Measurements from ENCODE around the gene RBM33. TPM values are rescaled to one million over a fixed set of nuclear protein-coding genes. Genes with fewer than 3 reads are reported as not detected.
"Not testable (repeated sequence)": the region's sequence is repeated elsewhere in the genome, so short reads cannot be mapped to it uniquely, and the experiment has no call there.

The RBM33 gene
- polyA plus RNA-seq, 4 donors, result 26.6 to 40.3 (median 34.8) TPM

DNA sequence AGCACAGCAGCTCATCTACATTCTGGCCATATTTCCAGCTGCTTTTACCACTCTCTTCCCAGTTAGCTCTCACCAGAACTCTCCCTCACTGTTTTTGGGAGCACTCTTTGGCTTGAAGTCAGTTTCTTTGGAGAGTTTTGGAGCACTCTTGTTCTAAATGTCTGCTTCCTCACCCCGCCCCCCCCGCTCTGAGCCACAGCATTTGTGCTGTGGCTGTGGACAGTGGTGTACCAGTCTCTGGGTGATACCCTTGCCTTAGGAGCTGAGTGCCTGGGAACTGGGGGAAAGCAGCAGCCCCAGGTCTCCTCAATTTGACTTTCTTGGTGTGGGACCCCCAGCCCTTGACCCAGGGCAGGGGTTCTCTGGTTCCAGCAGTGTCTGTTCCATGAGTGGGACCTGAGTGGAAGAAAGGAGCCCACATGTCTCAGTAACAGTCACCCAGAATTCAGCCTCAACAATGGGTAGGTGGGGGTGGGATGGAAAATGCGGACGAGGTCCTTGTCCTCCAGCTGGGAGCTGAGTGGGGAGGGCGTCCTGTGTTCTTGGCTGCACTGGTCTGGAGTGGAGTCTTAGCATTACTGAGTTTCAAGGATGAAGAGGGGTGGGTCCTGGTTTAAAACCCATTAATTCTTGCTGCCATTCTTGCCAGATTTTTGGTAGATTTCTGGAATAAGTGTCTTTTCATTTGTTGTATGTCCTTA, 18.0 kb downstream of the RBM33 start:
- DNase-seq (ENCODE audit: low read depth in 4 of 4, low spot score in 3 of 4), result no peak

DNA sequence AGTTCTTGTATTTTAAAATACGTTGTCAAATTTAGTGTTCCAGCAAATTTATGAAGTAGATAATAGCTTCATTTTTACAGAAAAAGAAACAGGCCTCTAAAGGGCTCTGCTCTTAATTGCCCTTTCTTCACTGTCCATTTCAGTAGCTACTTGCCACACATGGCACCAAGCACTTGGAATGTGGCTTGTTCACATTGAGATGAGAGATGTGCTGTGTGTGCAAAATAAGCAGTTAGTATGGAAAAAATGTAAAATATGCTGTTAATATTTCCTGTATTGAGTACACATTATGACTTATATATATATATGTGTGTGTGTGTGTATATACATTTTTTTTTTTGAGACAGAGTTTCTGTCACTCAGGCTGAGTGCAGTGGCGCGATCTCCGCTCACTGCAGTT, 19.5 kb downstream of the RBM33 start:
- no peak for DNase-seq (ENCODE audit: low read depth in 4 of 4, low spot score in 3 of 4)

DNA sequence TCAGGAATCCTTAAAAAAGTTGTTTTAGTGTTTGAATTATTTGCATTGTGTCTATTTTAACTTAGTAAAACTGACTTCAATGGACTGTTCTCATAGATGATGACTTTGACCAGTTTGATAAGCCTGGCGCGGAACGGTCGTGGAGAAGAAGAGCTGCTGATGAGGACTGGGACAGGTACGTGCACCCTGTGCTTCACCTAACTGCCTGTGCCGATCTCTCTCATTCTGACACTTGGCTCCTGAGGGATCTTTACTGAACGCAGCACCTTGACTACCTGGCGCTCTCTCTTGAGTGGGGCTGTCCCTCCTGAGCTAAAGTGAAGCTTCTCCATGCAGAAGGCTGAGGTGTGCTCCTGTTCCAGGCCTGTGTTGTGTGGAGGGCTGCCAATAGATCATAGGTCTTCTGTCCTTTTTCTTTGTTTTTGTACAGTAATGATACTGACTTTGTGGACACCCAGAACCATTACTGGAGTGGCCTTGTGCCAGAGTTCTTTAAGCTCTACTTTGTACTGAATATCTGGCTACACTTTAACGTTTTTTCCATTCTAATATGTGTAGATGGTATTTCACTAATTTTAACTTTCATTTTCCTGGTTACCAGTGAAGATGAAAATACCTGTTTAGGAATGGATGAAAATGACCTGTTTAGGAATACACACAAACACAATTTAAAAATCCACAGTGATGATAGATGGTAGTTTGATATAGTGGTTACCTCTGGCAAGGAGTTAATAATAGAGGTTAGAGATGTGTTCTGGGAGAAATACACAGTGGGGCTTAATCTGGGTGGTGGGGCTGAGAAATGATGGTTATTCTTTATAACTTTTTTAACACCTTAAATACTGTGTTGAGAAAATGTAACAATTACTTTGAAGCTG, 20.9 kb downstream of the RBM33 start:
- DNase-seq (ENCODE audit: low read depth in 4 of 4, low spot score in 3 of 4), result no peak

DNA sequence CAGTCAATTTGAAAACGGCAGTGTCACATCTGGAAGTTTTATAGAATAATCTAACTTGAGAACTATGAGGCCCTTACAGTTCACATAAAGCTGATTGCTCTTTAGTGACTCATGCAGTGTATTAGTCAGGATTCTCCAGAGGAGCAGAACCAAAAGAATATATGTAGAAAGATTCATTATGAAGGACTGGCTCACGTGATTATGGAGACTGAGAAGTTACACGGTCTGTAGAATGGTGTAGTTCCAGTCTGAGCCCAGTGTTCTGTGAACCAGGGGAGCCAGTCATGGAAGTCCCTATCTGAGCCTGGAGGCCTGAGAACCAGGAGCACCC, 21.5 kb downstream of the RBM33 start:
- DNase-seq (ENCODE audit: low read depth in 4 of 4, low spot score in 3 of 4), result no peak

DNA sequence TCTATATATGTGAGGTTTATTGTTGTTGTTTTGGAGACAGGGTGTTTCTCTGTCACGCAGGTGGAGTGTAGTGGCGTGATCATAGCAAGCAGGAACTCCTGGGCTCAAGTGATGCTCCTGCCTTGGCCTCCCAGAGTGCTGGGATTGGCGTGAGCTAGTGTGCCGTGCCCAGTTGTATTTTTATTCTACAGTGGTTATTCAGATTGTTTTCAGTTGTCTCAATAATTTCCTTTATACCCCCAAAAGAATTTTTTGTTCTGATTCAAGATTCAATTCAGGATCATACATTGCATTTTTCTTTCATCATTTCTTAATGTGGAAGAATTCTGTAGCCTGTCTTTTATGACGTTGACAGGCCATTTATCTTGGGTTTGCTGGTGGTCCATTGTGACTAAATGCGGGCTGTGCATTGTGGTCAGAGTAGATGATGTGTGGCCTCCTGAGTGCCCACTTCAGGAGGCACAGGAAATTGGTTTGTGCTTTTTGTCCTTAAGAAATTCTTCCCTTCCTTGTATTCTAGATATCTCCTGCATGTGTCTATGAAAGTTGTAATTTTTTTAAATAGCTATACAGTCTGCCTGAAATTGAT, 22.9 kb downstream of the RBM33 start:
- no peak for DNase-seq (ENCODE audit: low read depth in 4 of 4, low spot score in 3 of 4)

DNA sequence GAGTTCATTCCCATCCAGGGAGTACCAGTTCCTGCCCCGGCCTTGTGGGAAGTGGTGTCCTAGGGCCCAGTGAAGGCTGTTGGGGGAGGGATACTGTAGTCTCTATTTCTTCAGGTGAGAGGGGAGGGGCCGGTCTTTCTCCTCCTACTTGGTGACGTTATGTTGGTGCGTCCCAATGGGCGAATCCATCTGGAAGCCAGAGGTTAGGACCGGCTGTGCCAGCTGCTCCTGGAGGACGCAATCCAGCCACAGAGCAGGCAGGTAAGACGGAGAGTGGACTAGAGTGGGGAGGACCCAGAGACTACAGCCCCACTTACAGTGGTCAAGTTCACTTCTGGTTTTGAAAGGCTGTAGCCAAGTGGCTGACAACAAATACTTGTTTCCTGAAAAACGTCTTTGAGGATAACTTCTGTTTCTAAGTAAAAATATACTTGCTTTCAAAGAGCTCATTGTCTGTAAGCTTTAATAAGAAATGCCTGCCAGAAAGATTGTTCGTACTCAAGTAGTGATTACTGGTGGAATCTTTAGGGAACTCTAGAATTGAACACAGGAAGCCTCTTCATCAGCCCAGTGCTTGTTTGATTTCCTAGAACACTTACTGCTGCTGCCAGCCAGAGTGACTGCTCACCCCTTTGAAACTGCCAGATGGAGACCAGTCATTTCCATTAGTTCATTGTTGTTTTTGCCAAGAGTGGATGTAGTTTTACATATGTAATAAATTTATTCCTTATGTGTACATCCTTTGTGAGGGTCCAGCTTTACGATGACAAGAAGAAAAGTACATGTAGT, 25.4 kb downstream of the RBM33 start:
- DNase-seq (ENCODE audit: low read depth in 4 of 4, low spot score in 3 of 4), result no peak

DNA sequence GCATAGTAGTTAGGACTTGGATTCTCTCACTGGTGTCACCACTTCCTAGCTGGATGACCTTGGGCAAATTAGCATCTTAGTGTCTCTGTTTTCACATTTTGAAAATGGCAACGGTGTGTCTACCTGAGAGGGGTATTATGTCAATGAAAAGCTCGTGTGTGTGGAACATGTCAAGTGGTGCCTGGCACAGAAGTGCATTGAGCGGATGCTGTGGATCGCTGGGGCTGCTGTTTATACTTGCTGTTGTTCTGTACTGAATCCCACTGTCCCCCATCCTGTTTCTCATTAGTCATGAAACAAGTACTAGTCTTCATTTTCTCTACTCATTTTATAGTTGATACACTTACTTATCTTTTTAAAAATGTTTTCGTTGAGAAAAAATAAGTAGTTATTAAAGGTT, 26.1 kb downstream of the RBM33 start:
- DNase-seq (ENCODE audit: low read depth in 4 of 4, low spot score in 3 of 4), result no peak

DNA sequence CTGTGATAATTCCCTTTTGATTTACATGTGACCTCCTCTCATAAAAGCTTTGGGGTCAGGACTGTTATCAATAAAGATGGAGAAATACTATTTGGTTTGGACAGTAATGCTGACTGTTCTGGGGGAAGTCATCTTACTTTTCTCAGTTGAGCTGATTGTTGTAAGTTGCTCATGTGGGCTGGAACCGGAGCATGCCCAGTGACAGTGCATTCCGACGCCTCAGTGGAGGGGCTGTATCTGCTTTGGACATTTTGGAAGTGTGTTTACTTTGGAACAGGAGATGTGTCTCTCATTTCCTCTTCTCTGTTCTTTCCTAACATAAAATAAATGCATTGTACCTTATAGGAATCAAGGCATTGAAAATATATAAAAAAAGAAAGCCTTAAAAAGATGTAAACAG, 30.1 kb downstream of the RBM33 start:
- DNase-seq (ENCODE audit: low read depth in 4 of 4, low spot score in 3 of 4), result peak in 1 of 4 donors; percentile 7

DNA sequence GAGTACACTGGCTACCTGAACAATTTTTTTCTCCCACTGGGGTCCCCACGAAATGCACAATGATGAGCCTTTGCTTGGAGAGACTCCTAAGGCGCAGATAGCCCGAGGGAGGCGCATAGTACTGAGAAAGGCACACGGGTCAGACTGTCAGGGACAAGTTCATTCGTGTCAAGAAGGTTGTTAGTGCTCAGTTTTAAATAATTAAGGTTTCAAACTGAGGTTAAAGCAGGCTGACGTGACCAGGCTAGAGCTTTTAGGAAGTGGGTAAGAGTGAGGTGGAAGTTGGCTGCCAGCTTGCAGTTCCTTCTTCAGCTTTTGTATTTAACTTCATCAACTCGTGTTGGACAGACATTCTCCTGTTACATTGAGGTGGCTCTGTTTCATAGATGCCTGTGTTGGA, 31.6 kb downstream of the RBM33 start:
- no peak for DNase-seq (ENCODE audit: low read depth in 4 of 4, low spot score in 3 of 4)

DNA sequence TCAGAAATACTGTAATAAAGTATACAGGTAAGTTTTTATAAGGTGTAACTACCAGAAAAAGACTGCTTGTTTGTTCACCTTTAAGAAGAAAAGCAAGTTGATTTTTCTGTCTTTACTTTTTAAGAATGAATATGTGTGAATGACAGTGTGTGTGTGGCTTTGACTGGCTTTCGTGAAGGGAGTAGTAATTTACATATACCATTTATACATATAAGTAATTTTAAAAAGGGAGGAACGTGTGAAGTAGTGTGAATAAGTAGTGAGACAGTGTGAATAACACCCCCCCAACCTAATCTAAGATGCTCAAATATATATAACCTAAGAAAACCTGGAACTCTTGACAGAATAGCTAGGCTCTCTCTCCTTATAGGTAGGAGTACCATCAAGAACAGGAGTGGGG, 33.2 kb downstream of the RBM33 start:
- no peak for DNase-seq (ENCODE audit: low read depth in 4 of 4, low spot score in 3 of 4)

DNA sequence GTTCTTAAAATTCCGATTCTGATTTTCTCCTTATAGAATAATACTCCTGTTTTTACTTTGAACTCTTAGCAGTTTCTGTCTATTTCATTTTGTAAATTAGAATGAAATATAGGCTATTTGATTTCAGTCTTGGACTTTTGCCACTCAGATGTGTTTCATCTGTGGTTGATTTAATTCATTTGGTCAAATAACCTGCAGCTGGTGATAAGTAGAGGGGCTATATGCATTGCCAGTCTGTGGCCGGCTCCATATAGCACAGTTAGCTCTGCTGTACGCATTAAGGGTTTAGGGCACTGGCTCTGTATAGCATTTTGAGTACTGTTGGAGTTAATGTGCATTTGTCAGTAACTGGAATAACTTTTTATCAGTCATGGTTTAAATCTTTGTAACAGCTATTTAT, 35.7 kb downstream of the RBM33 start:
- DNase-seq (ENCODE audit: low read depth in 4 of 4, low spot score in 3 of 4), result no peak

DNA sequence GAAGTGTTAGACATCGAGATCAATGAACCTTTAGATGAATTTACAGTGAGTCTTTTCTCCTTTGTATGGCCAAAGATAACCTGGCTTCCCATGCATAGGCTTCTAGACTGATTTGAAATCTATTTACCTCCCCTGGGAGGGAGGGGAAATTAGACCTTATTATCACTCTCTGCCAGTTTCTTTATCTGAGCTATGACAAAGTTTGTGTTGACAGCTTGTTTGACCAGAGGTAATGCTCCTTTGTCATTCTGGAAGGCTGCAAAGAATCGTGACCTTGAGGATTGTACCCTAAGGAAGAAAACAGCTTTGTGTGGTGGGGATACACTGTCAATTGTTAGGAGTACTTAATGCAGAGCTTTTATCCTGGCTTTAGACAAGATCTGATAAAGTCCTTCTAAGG, 36.4 kb downstream of the RBM33 start:
- no peak for DNase-seq (ENCODE audit: low read depth in 4 of 4, low spot score in 3 of 4)

DNA sequence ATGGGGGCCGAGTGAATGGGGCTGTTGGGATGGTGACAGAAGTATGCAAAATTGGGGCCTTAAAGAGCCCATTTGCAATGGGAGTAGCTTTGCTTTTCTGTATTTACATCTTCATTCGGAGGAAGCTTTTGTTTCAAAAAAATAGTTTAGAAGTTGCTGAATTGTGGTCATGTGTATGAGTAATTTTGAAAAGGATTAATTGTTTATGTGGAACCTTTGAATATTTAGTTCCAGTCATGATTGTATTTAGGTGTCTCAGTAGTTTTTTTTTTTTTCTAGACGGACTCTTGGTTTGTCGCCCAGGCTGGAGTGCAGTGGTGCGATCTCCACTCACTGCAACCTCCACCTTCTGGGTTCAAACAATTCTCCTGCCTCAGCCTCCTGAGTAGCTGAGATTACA, 37.2 kb downstream of the RBM33 start:
- no peak for DNase-seq (ENCODE audit: low read depth in 4 of 4, low spot score in 3 of 4)

DNA sequence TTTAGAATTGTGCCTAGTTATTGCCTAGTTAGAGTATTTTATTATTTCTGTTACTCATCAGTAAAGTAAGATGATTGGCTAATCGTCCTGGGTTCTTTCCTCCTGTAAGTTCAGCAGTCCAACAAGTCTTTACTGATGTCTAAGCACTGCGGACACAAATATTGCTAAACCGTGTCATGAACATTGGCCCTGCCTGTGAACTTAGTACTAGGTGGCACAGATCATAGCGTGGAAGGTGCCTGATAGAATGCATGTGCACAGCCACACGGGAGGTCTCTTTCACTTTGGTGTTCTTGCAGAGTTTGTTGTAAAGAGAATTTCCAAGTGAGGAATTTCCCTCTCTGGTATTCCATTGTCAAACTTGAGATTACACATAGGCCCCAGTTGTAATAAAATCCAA, 38.0 kb downstream of the RBM33 start:
- no peak for DNase-seq (ENCODE audit: low read depth in 4 of 4, low spot score in 3 of 4)

DNA sequence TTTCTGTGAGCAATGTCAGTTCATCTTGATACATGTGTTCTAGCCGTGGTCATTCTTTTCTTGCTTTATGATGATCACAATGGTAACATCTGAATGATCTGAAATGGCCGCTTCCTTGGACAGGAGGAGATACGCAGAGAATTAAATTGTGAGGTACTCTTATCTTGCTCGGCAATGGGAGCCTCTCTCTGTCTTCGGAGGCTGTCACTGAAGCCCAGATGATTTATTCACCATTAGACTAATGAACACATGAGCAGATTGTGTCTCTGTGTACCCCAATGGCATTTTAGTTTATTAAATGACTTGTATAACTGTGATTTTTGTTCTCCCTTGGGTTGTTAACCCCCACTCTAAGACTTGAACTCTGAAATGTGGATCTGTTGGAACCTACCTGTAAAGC, 38.6 kb downstream of the RBM33 start:
- no peak for DNase-seq (ENCODE audit: low read depth in 4 of 4, low spot score in 3 of 4)

DNA sequence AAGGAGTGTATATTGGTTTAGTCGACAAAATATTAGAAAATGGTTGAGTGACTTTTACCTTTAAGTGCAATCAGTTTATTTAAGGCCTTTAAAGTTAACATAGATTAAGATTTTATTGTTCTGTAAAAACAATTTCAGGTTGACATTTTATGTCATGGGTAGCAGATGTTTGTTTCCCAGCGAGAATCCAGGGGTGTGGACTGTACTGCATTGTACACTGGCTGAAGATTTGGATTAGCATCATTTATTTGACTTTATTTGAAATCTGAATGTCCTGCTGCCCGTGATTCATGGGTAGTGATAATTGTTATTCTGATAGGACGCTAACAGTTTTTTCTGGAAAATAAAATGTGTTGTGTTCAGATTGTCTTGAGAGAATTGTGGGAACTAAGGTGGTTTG, 39.3 kb downstream of the RBM33 start:
- no peak for DNase-seq (ENCODE audit: low read depth in 4 of 4, low spot score in 3 of 4)

DNA sequence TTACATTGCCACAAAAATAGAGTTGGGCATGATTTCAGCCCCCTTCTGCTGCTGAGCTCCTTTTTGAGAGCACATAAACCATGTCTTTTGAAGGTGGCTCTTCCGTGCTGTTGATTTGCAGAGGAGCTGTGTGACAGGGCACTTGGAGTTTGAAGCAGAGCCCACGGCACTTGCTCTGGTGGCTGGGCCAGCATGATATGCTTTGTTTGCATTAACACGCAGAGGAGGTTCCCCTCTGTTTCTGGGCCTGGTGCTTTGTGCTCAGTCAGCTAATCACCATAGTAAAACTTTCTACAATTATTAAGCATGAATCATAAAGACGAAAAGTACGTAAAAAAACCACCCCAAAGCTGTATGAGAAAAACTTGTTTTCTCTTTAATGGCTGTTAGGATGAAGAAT, 40.1 kb downstream of the RBM33 start:
- DNase-seq (ENCODE audit: low read depth in 4 of 4, low spot score in 3 of 4), result no peak

DNA sequence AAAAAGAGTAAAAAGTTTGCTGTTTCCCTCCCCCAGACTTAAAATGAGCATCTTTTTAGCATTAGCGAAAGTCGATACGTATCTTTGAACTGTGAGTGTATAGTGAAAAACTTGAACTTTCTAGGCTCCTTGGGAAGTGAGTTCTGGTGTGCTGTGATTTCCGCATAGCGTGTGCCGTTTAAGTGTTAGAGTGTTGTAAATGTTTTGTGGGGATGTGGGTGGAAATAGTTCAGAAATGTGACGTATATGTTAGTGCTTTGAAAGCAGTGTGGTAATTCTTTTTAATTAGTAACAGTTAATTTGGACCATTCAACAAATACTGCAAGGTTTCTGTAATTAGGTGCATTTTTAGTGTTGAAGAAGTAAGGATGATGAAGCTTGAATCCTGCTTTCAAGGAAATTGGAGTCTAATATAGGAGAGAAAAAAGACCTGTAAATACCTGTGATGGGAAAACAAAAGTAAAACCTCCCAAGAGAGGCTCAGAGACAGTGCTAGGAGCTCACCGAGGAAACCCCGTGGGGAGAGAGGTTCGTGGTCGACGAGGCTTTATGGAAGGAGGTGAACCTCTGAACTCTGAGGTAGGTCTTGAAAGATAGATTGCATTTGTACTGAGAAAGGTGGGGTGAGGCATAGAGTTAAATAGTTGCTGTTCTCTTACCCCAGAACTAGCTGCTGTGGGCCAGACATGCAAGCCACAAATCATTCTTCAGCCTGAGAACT, 40.8 kb downstream of the RBM33 start:
- DNase-seq (ENCODE audit: low read depth in 4 of 4, low spot score in 3 of 4), result no peak

DNA sequence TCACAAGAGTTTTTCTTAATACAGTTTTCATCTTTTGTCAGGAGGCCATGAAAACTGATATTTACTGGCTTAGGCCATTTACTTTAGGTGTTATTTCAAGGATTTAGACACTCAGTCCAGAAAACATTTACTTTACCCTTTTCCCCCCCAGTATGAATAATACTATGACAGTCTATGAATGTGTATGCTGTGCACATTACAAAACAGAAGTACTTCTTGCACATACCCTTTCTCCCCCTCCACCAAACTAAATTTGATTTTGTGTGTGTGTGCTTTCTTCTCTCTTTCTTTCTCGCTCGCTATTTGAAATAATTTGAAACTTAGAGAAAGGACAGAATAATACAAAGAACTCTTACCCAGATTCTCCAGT, 41.3 kb downstream of the RBM33 start:
- DNase-seq (ENCODE audit: low read depth in 4 of 4, low spot score in 3 of 4), result no peak

DNA sequence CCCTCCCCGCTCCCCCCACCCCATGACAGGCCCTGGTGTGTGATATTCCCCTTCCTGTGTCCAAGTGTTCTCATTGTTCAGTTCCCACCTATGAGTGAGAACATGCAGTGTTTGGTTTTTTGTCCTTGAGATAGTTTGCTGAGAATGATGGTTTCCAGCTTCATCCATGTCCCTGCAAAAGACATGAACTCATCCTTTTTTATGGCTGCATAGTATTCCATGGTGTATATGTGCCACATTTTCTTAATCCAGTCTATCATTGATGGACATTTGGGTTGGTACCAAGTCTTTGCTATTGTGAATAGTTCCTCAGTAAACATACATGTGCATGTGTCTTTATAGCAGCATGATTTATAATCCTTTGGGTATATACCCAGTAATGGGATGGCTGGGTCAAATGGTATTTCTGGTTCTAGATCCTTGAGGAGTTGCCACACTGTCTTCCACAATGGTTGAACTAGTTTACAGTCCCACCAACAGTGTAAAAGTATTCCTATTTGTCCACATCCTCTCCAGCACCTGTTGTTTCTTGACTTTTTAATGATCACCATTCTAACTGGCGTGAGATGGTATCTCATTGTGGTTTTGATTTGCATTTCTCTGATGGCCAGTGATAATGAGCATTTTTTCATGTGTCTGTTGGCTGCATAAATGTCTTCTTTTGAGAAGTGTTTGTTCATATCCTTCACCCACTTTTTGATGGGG, 42.3 kb downstream of the RBM33 start:
- DNase-seq (ENCODE audit: low read depth in 4 of 4, low spot score in 3 of 4), result not testable (repeated sequence)
